Thoracic aorta (tissue), 2 donors: ENCODE data around the gene MRGPRX2. TPM values are rescaled to one million over a fixed set of nuclear protein-coding genes. Genes with fewer than 3 reads are reported as not detected.

ENCODE experiments used
- ATAC-seq: fragments of 150-250 bp; one replicate; pipeline ENCODE4 v1.8.0; 2017; ENCODE audit warnings: low read depth; ENCODE audit not compliant: insufficient number of reproducible peaks, low FRiP score
- DNase-seq: peaks from one replicate; pipeline ENCODE4 v3.0.0-alpha.2; 2020; ENCODE audit warnings: low spot score
- H3K27ac ChIP-seq, 2 donors: fragments of 200-600 bp; sonication (generic); 1 replicate in 1 of 2; 2 replicates in 1 of 2; pipeline ENCODE4 v1.5.1; 2016; ENCODE audit warnings: mild to moderate bottlenecking in 2 of 2, moderate library complexity in 2 of 2
- H3K27me3 ChIP-seq: fragments of 200-600 bp; sonication (generic); replicated peaks from 2 replicates; pipeline ENCODE4 v1.6.0; 2016; ENCODE audit warnings: mild to moderate bottlenecking; ENCODE audit not compliant: insufficient read depth
- H3K36me3 ChIP-seq: fragments of 200-600 bp; sonication (generic); one replicate; pipeline ENCODE4 v1.5.1; 2016
- H3K4me1 ChIP-seq, 2 donors: fragments of 200-600 bp; sonication (generic); 1 replicate in 1 of 2; 2 replicates in 1 of 2; pipeline versions ENCODE4 v1.5.1 to v1.6.0; 2016; ENCODE audit warnings: low read depth in 2 of 2, mild to moderate bottlenecking in 1 of 2; ENCODE audit not compliant: control insufficient read depth in 1 of 2
- H3K4me3 ChIP-seq: fragments of 200-600 bp; sonication (generic); 2 replicates; pipeline ENCODE4 v1.5.1; 2016; ENCODE audit warnings: mild to moderate bottlenecking
- H3K9me3 ChIP-seq: fragments of 200-600 bp; sonication (generic); 2 replicates; pipeline ENCODE4 v1.5.1; 2016
- total RNA-seq, 2 donors: library from RNA; depleted of rRNA; stranded (reverse); fragments of >200 nt; gene quantifications; one replicate each; pipeline versions ENCODE4 v1.1.0 to v1.2.3, GENCODE V29; 2016
- TF ChIP-seq, protein P1 (sequence below): fragments of 200-600 bp; sonication (generic); IDR thresholded peaks from one replicate; pipeline ENCODE4 v1.5.1; 2019; ENCODE audit warnings: antibody characterized with exemption

MRGPRX2 gene
- total RNA-seq, 2 donors from 2014 or later: 0.27 TPM; not detected in 1

DNA sequence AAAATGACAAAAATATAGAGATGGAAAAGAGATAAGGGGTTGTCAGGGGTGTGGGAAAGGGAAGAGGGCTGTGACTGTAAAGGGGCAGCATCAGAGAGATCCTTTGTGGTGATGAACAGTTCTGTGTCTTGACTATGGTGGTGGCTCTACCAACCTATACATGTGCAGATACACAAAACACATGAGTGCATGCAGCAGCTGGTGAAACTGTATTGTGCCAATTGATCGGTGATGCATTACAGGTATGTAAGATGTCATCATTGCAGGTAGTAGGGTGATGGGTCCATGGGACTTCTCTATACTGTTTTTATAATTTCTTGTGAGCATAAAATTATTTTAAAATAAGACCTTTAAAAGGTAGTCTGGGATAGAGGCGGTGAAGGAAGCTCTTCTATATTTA, 32.3 kb upstream of the MRGPRX2 start:
- Histone ChIP-seq H3K4me3 (no peak overlapping the region), H3K9me3 (no peaks in the 10 kb centered on the region), H3K4me1 (no peaks in the 10 kb centered on the region), H3K27me3 (no peaks in the 10 kb centered on the region), H3K36me3 (no peaks in the 10 kb centered on the region), H3K27ac (no peak overlapping the region)
- TF ChIP-seq, protein P1, sequence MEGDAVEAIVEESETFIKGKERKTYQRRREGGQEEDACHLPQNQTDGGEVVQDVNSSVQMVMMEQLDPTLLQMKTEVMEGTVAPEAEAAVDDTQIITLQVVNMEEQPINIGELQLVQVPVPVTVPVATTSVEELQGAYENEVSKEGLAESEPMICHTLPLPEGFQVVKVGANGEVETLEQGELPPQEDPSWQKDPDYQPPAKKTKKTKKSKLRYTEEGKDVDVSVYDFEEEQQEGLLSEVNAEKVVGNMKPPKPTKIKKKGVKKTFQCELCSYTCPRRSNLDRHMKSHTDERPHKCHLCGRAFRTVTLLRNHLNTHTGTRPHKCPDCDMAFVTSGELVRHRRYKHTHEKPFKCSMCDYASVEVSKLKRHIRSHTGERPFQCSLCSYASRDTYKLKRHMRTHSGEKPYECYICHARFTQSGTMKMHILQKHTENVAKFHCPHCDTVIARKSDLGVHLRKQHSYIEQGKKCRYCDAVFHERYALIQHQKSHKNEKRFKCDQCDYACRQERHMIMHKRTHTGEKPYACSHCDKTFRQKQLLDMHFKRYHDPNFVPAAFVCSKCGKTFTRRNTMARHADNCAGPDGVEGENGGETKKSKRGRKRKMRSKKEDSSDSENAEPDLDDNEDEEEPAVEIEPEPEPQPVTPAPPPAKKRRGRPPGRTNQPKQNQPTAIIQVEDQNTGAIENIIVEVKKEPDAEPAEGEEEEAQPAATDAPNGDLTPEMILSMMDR: no peak
- ATAC-seq (no peak), DNase-seq (no peak)

DNA sequence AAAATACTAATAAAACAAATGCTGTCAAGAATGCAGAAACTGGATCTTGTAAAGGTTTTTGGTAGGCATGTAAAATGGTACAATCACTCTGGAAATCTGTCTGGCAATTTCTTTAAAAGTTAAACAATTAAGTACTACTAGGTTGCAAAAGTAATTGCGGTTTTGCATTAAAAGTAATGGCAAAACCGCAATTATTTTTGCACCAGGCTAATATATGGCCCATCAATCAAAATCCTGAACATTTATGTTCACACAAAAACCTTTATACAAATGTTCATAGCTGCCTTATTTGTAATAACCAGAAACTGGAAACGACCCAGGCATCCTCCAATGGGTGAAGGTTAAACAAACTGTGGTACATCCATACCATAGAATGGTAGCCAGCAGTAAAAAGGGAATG, 31.8 kb upstream of the MRGPRX2 start:
- H3K27ac ChIP-seq: no peak overlapping the region
- no peaks in the 10 kb centered on the region for H3K36me3 ChIP-seq

DNA sequence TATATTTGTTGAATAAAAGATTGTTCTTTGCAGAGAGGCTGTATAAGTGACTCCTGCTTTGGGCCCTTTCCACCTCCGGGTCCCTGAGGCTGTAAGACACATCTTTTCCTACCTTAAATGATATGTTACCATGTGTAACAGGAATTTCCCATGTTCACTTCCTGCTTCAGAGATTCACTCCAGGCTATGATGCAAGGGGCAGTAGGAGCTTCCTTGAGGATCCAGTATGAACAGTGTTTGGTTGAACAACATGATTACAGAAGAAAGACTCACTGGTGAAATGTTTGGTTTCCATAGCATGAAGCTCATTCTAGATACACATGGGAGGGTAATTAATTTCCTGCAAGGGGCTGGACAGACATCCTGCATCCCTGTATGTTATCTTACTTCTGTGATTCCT, 30.8 kb upstream of the MRGPRX2 start:
- Histone ChIP-seq H3K36me3 (no peaks in the 10 kb centered on the region), H3K4me1 (no peaks in the 10 kb centered on the region), H3K27ac (no peak overlapping the region), H3K9me3 (no peaks in the 10 kb centered on the region), H3K27me3 (no peaks in the 10 kb centered on the region), H3K4me3 (no peak overlapping the region)
- DNase-seq (no peak), ATAC-seq (no peak)
- TF ChIP-seq, protein P1: no peak

More for the DNA sequence above, 31.8 kb upstream of the MRGPRX2 start:
- no peak overlapping the region for H3K4me3 ChIP-seq
- no peaks in the 10 kb centered on the region for H3K9me3 ChIP-seq
- no peaks in the 10 kb centered on the region for H3K27me3 ChIP-seq
- DNase-seq (no peak), ATAC-seq (no peak)
- no peaks in the 10 kb centered on the region for H3K4me1 ChIP-seq
- TF ChIP-seq, protein P1: no peak

DNA sequence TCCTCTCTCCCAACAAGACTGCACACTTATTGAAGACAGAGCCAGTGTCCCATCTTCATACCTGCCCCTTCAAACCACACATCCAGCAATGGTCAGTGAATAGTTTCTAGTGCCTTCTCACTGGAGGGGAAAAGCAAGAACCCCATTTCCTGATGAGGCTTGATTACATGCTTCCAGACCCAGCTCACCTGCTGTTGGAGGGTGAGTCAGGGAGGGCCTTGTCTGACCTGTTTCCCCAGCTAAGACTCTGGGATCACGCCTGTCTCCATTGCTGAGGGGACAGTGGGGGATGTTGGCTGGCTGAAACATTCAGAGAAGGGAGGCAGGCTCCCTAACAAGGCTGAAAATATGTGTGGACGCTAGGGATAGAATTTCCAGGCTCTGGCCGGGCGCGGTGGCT, 28.9 kb upstream of the MRGPRX2 start:
- Histone ChIP-seq H3K9me3 (no peaks in the 10 kb centered on the region), H3K27ac (no peak overlapping the region), H3K4me1 (no peaks in the 10 kb centered on the region), H3K4me3 (no peak overlapping the region), H3K27me3 (no peaks in the 10 kb centered on the region), H3K36me3 (no peaks in the 10 kb centered on the region)
- no peak for DNase-seq
- TF ChIP-seq, protein P1: no peak
- ATAC-seq: no peak

DNA sequence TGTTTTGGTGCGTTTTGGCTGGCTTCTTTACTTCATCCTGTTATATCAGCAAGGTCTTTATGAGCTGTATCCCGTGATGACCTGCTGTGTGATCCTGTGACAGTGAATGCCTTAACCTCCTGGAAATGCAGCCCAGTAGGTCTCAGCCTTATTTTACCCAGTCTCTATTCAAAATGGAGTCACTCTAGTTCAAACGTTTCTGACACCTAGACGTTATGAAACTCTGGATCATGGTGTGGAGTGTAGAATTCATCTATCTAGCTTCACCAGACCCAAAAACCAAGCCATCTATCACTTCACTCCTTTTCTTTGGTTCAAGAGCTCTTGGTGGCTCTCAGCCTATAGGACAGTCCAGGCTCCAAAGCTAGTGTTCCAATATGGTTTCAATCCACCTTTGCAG, 28.3 kb upstream of the MRGPRX2 start:
- H3K27ac ChIP-seq: no peak overlapping the region
- H3K27me3 ChIP-seq: no peaks in the 10 kb centered on the region
- no peaks in the 10 kb centered on the region for H3K36me3 ChIP-seq
- H3K4me3 ChIP-seq: no peak overlapping the region
- TF ChIP-seq, protein P1: no peak
- H3K4me1 ChIP-seq: no peaks in the 10 kb centered on the region
- no peaks in the 10 kb centered on the region for H3K9me3 ChIP-seq
- DNase-seq (no peak), ATAC-seq (no peak)
